ENCODE data around the gene ANKRD23.

DNA sequence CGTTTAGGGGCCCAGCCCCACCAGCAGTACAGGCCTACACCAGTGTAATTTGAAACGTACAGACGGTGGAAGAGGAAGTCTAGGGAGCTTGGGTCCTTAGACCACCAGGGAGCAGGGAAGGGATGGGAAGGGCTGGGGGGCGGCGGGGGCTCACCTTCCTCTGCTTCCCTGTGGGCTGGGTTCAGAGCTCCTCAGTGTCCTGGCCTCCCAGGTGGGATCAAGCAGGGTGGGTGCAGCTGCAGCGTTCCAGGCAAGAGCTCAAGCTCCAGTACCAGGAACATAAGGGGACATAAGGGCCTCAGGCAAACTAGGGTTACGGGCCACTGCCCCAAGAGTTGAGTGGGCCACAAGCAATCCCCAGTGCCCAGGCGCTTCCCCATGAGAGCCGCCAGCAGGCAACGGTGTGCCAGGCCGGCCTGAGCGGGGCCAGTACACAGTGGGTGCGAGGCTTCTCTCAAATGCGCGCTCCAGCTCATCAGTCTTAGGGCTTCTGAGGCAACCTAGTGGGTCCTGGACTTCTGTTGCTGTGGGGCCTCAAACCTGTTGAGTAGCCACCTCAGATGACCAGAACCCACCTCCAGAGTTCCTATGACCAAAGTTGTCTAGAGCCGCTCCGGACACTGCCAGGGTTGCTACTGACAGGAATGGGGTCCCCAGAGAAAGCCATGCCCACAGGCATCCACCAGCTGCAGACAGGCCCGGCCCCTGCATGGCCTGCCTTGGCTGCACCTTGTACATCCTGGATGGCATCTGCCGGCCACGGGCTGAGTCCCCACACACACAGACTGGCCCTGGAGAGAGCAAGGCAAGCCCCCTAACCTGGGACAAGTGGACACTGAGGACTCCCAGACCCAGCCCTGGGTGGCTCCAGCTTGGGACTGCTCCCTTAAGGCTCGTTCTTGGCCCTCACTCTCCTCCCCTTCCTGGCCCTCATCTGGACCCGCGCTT is 5.2 kb downstream of the ANKRD23 start:
- TF ChIP-seq YY1 (IDR thresholded peaks at IDR 0.05; ENCODE audit: insufficient read depth, insufficient replicate concordance, low read depth, low read length) (no peak), POLR2AphosphoS5 (IDR thresholded peaks at IDR 0.05; ENCODE audit: low read depth, low read length) (0 out of 2 replicates have a peak, but pooled peaks have one; percentile 11), SP1 (IDR thresholded peaks at IDR 0.05) (no peak), SP1 (CRISPR knock-in tag; IDR thresholded peaks at IDR 0.05) (no peak), FOXK1 (CRISPR knock-in tag; IDR thresholded peaks at IDR 0.05; ENCODE audit: borderline replicate concordance, low read depth) (no peak), SMAD3 (CRISPR knock-in tag; IDR thresholded peaks at IDR 0.05) (no peak), MYNN (CRISPR knock-in tag; IDR thresholded peaks at IDR 0.05; ENCODE audit: low read depth) (no peak), HDAC2 (CRISPR knock-in tag; IDR thresholded peaks at IDR 0.05) (no peak), SNAI1 (CRISPR knock-in tag; IDR thresholded peaks at IDR 0.05; ENCODE audit: borderline replicate concordance) (no peak), POLR2A (IDR thresholded peaks at IDR 0.05; ENCODE audit: insufficient read depth in 1 of 2, low read depth in 2 of 2, low read length in 2 of 2) (no peak; a peak in 2 of 4 replicates), ZSCAN21 (CRISPR knock-in tag; IDR thresholded peaks at IDR 0.05; ENCODE audit: borderline replicate concordance) (no peak), KAT7 (CRISPR knock-in tag; IDR thresholded peaks at IDR 0.05; ENCODE audit: borderline replicate concordance) (no peak)
- TF ChIP-seq, protein P1, sequence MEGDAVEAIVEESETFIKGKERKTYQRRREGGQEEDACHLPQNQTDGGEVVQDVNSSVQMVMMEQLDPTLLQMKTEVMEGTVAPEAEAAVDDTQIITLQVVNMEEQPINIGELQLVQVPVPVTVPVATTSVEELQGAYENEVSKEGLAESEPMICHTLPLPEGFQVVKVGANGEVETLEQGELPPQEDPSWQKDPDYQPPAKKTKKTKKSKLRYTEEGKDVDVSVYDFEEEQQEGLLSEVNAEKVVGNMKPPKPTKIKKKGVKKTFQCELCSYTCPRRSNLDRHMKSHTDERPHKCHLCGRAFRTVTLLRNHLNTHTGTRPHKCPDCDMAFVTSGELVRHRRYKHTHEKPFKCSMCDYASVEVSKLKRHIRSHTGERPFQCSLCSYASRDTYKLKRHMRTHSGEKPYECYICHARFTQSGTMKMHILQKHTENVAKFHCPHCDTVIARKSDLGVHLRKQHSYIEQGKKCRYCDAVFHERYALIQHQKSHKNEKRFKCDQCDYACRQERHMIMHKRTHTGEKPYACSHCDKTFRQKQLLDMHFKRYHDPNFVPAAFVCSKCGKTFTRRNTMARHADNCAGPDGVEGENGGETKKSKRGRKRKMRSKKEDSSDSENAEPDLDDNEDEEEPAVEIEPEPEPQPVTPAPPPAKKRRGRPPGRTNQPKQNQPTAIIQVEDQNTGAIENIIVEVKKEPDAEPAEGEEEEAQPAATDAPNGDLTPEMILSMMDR (CRISPR knock-in tag; IDR thresholded peaks at IDR 0.05): no peak
- TF ChIP-seq, protein P2, sequence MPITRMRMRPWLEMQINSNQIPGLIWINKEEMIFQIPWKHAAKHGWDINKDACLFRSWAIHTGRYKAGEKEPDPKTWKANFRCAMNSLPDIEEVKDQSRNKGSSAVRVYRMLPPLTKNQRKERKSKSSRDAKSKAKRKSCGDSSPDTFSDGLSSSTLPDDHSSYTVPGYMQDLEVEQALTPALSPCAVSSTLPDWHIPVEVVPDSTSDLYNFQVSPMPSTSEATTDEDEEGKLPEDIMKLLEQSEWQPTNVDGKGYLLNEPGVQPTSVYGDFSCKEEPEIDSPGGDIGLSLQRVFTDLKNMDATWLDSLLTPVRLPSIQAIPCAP (CRISPR knock-in tag; IDR thresholded peaks at IDR 0.05; ENCODE audit: low read depth): no peak

All from HepG2 (cell line).